GM12878 (cell line): ENCODE results near the gene POLE3. TPM values are rescaled to one million over a fixed set of nuclear protein-coding genes. Genes with fewer than 3 reads are reported as not detected.
"Not testable (repeated sequence)": the region's sequence is repeated elsewhere in the genome, so short reads cannot be mapped to it uniquely, and the experiment has no call there.

Experiments
- ATAC-seq: fragments of 200-7000 bp; cut with Tn5 transposase; 3 replicates; pipeline ENCODE4 v1.9.1; 2020; ENCODE audit warnings: mild to moderate bottlenecking, moderate library complexity
- BruUV-seq: library from RNA; stranded (reverse); fragments of 400-500 nt; replicated peaks from 2 replicates; lab custom pipeline; 2021; lab: Mats Ljungman, UMichigan
- CTCF ChIA-PET: fragments of 300-600 bp; sonication (Branson Sonifier 250); formaldehyde crosslinking; extraction: SDS; loops from one replicate; lab custom pipeline; 2021; ENCODE audit warnings: inconsistent platforms; lab: Yijun Ruan, JAX
- POLR2A ChIA-PET: fragments of 350-600 bp; formaldehyde crosslinking; extraction: SDS; loops from one replicate; lab custom pipeline; 2021; ENCODE audit warnings: inconsistent platforms; lab: Charles Lee
- RAD21 ChIA-PET: fragments of 300-600 bp; sonication (Branson Sonifier 250); formaldehyde crosslinking; loops from one replicate; lab custom pipeline; 2023; ENCODE audit warnings: antibody characterized with exemption; ENCODE audit not compliant: unreplicated experiment; lab: Charles Lee
- SMC1A ChIA-PET: fragments of 300-600 bp; sonication (Branson Sonifier 250); formaldehyde crosslinking; loops from one replicate; lab custom pipeline; 2023; ENCODE audit not compliant: unreplicated experiment, uncharacterized antibody; lab: Charles Lee
- DNase-seq: peaks from one replicate; pipeline ENCODE4 v3.0.0-alpha.2; 2011; ENCODE audit warnings: low read depth, low spot score
- FAIRE-seq: peaks from 3 replicates; lab custom pipeline; 2011; peaks lifted over from hg19 to GRCh38; lab: Jason Lieb, UNC
- H2AFZ ChIP-seq: 2 replicates; pipeline ENCODE4 v1.6.0; 2011; ENCODE audit warnings: low read depth, low read length, control low read depth; ENCODE audit not compliant: control insufficient read depth
- H3K27ac ChIP-seq: 2 replicates; pipeline ENCODE4 v1.5.1; 2011; ENCODE audit warnings: control low read depth; ENCODE audit not compliant: control insufficient read depth, insufficient read depth
- H3K27me3 ChIP-seq, 2 experiments: replicated peaks in 1 of 2; 2 replicates each; pipeline versions ENCODE4 v1.6.0 to v1.6.1; 2011; ENCODE audit warnings: low read length in 1 of 2; ENCODE audit not compliant: control insufficient read depth in 2 of 2, insufficient read depth in 2 of 2
- H3K36me3 ChIP-seq, 2 experiments: 2 replicates each; pipeline ENCODE4 v1.5.1; 2011; ENCODE audit warnings: low read length in 1 of 2; ENCODE audit not compliant: control insufficient read depth in 2 of 2, insufficient read depth in 2 of 2
- H3K4me1 ChIP-seq: 2 replicates; pipeline ENCODE4 v1.6.1; 2011; ENCODE audit warnings: mild to moderate bottlenecking, low read length, moderate library complexity, mixed read lengths; ENCODE audit not compliant: control insufficient read depth, insufficient read depth
- H3K4me2 ChIP-seq: 2 replicates; pipeline ENCODE4 v1.6.0; 2011; ENCODE audit warnings: control low read depth; ENCODE audit not compliant: control insufficient read depth, insufficient read depth
- H3K4me3 ChIP-seq: fragments of 200-600 bp; sonication (generic); 2 replicates; pipeline ENCODE4 v1.5.1; 2016
- H3K79me2 ChIP-seq: 2 replicates; pipeline ENCODE4 v1.6.0; 2011; ENCODE audit warnings: low read length; ENCODE audit not compliant: control insufficient read depth, insufficient read depth
- H3K9ac ChIP-seq: 2 replicates; pipeline ENCODE4 v1.8.0; 2011; ENCODE audit warnings: low read length, control low read depth, mixed read lengths; ENCODE audit not compliant: control insufficient read depth, insufficient read depth
- H3K9me3 ChIP-seq: replicated peaks from 3 replicates; pipeline ENCODE4 v1.5.1; 2011; ENCODE audit warnings: mild to moderate bottlenecking, low read length; ENCODE audit not compliant: control insufficient read depth, insufficient read depth
- H4K20me1 ChIP-seq: 2 replicates; pipeline ENCODE4 v1.6.0; 2011; ENCODE audit not compliant: control insufficient read depth, insufficient read depth
- CREM ChIP-seq: IDR thresholded peaks from 2 replicates; pipeline ENCODE4 v1.6.1; 2014; ENCODE audit warnings: antibody characterized with exemption, low read depth
- YBX1 ChIP-seq: fragments of 450-650 bp; IDR thresholded peaks from 2 replicates; pipeline ENCODE4 v1.6.1; 2016; ENCODE audit warnings: antibody characterized with exemption
- ZNF217 ChIP-seq: fragments of 450-650 bp; IDR thresholded peaks from 2 replicates; pipeline ENCODE4 v1.6.1; 2017; ENCODE audit warnings: antibody characterized with exemption, mild to moderate bottlenecking
- ZNF384 ChIP-seq: IDR thresholded peaks from 2 replicates; pipeline ENCODE4 v1.6.1; 2012; ENCODE audit warnings: low read depth, mild to moderate bottlenecking, low read length, improper control_type of control experiment, borderline replicate concordance
- WGBS: methylation state at CpG from one replicate; pipeline ENCODE4 v1.1.6; 2016; ENCODE audit warnings: low lambda C conversion rate; ENCODE audit not compliant: insufficient replicate concordance, insufficient coverage; ENCODE audit errors: missing lambda C conversion rate; 5-methylcytosine and 5-hydroxymethylcytosine counted together
- in situ Hi-C: fragments of 300-500 bp; cut with MboI; formaldehyde crosslinking; loops from 9 replicates; pipeline ENCODE4 v1.14.3; 2018; ENCODE audit warnings: mixed read lengths
- intact Hi-C: fragments of 100-400 bp; cut with micrococcal nuclease; formaldehyde crosslinking; loops from one replicate; pipeline ENCODE4 v1.14.2; 2022; ENCODE audit not compliant: unreplicated experiment
- polyA plus RNA-seq, 11 experiments: library from polyadenylated mRNA; depleted of rRNA in 4 of 11; unstranded in 6 of 11; stranded (reverse) in 5 of 11; fragments of >200 nt; fragmentation: Nextera tagmentation in 4 of 11; fragmentation: Illumina TruSeq in 1 of 11; extraction: Ambion mirVana in 4 of 11; extraction: Trizol in 1 of 11; gene quantifications; 1 replicate in 1 of 11; 2 replicates in 10 of 11; pipeline versions ENCODE4 v1.2.1 to v1.2.3, GENCODE V29; 2011 to 2016; ENCODE audit warnings: inconsistent platforms in 2 of 11, missing spikeins in 2 of 11, low read depth in 1 of 11
- total RNA-seq, 4 experiments: library from RNA; depleted of rRNA in 3 of 4; stranded (reverse); fragments of >200 nt in 3 of 4; fragmentation: Illumina TruSeq in 1 of 4; extraction: Trizol in 1 of 4; gene quantifications; 2 replicates each; pipeline versions ENCODE4 v1.2.1 to v1.2.3, GENCODE V29; 2013 to 2021
- TF ChIP-seq, protein P1 (sequence below): IDR thresholded peaks from 2 replicates; pipeline ENCODE4 v1.6.1; 2011; ENCODE audit warnings: mild to moderate bottlenecking, low read depth, low read length, moderate library complexity; ENCODE audit not compliant: insufficient replicate concordance
- TF ChIP-seq, protein P2 (sequence below): fragments of 450-650 bp; formaldehyde crosslinking; IDR thresholded peaks from 2 replicates; pipeline ENCODE4 v1.4.0; 2022; ENCODE audit warnings: mild to moderate bottlenecking, moderate library complexity

POLE3 gene
- total and polyA plus RNA-seq, 10 of the 15 experiments (the other 5 are each of a cell fraction or from before 2014, with no cell fraction given), result 40.8 to 116 (median 80.2) TPM

DNA sequence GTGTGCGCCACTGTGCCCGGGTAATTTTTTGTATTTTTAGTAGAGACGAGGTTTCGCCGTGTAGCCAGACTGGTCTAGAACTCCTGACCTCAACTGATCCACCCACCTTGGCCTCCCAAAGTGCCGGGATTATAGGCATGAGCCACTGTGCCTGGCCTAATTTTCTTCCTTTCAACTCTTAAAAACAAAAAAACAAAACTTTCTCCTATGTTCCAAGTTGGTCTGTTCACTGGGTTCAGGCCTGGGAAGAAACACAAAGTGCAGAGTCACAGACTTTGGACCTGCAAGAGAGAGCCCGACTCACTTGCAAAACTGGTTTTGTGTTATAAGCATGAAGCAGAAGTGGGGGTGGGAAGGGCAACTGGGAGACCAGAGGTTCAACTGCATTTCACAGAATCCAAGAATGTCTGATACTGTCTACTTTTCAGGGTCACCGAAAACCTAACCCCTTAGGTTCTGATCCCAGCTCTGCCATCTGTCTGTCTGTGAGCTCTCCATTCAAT lies 28.5 kb downstream of the POLE3 start (continued):
- TF ChIP-seq, protein P1, sequence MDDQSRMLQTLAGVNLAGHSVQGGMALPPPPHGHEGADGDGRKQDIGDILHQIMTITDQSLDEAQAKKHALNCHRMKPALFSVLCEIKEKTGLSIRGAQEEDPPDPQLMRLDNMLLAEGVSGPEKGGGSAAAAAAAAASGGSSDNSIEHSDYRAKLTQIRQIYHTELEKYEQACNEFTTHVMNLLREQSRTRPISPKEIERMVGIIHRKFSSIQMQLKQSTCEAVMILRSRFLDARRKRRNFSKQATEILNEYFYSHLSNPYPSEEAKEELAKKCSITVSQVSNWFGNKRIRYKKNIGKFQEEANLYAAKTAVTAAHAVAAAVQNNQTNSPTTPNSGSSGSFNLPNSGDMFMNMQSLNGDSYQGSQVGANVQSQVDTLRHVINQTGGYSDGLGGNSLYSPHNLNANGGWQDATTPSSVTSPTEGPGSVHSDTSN, result no peak
- TF ChIP-seq ZNF217, result no peak
- TF ChIP-seq, protein P2, sequence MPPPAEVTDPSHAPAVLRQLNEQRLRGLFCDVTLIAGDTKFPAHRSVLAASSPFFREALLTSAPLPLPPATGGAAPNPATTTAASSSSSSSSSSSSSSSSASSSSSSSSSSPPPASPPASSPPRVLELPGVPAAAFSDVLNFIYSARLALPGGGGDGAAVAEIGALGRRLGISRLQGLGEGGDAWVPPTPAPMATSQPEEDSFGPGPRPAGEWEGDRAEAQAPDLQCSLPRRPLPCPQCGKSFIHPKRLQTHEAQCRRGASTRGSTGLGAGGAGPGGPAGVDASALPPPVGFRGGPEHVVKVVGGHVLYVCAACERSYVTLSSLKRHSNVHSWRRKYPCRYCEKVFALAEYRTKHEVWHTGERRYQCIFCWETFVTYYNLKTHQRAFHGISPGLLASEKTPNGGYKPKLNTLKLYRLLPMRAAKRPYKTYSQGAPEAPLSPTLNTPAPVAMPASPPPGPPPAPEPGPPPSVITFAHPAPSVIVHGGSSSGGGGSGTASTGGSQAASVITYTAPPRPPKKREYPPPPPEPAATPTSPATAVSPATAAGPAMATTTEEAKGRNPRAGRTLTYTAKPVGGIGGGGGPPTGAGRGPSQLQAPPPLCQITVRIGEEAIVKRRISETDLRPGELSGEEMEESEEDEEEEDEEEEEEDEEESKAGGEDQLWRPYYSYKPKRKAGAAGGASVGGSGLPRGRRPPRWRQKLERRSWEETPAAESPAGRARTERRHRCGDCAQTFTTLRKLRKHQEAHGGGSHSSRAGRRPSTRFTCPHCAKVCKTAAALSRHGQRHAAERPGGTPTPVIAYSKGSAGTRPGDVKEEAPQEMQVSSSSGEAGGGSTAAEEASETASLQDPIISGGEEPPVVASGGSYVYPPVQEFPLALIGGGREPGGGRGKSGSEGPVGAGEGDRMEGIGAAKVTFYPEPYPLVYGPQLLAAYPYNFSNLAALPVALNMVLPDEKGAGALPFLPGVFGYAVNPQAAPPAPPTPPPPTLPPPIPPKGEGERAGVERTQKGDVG (CRISPR knock-in tag), result no peak
- no peak for TF ChIP-seq ZNF384
- no peak for TF ChIP-seq YBX1
- TF ChIP-seq CREM, result no peak
- TF ChIP-seq, all 136 proteins: peak for 0

DNA sequence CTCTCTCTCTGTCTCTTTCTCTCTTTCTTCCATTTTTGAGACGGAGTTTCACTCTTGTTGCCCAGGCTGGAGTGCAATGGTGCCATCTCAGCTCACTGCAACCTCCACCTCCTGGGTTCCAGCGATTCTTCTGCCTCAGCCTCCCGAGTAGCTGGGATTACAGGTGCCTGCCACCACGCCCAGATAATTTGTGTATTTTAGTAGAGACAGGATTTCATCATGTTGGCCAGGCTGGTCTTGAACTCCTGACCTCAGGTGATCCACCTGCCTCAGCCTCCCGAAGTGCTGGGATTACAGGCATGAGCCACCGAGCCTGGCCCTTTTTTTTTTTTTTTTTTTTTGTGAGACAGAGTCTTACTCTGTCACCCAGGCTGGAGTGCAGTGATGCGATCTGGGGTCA lies 29.0 kb downstream of the POLE3 start:
- H3K79me2 ChIP-seq, BruUV-seq, ATAC-seq, H3K4me2 ChIP-seq, H4K20me1 ChIP-seq, H3K4me3 ChIP-seq, H2AFZ ChIP-seq, H3K9ac ChIP-seq, FAIRE-seq, in situ Hi-C loops, CTCF ChIA-PET, H3K4me1 ChIP-seq, H3K36me3 ChIP-seq, H3K9me3 ChIP-seq, POLR2A ChIA-PET, H3K27ac ChIP-seq, DNase-seq, H3K27me3 ChIP-seq: not testable (repeated sequence)
- 71% methylated on average over 6 of the region's 7 CpGs for WGBS
- ChIA-PET RAD21 (interaction anchor here (1.5 kb wide), 1 partner anchor 28 kb away, joined by 4 read pairs; no protein-coding TSS in a partner anchor), SMC1A (interaction anchor here (1.5 kb wide), 1 partner anchor 161 kb away, joined by 3 read pairs; no protein-coding TSS in a partner anchor)
- intact Hi-C loops, result loop anchor here (5.0 kb wide), 1 partner anchor 159 kb away; the partner anchor contains the start of genes FKBP15 and SLC31A1
